ENCODE measurements around the gene CPED1. TPM values are rescaled to one million over a fixed set of nuclear protein-coding genes. Genes with fewer than 3 reads are reported as not detected.
"Not testable (repeated sequence)": the region's sequence is repeated elsewhere in the genome, so short reads cannot be mapped to it uniquely, and the experiment has no call there.

The CPED1 gene
- total and polyA plus RNA-seq, 2 donors (not counting 1 experiment from before 2014, with no cell fraction given) = 70.2 to 196 TPM

DNA sequence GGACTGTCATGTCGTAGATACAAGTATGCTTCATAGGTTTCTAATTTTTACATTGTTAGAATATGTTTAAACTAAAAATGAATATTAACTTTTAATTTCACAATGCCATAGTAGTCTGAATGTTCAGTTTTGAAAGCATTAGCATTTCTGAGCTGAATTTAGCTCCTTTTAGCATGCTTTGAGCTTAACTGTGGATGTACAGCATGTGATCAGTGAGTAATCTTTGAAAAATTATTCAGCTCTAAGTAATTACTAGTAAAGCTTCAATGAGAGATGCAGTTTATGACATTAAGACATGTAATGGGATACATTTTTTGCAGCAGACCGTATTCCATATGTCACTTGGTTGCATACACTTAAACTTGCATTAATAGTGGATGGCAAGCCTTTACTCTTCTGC is 226.1 kb downstream of the CPED1 start:
- H3K27me3 ChIP-seq (ENCODE audit: control insufficient read depth, insufficient read depth, low read length) = no peaks in the 10 kb centered on the region
- no peak overlapping the region for H3K9ac ChIP-seq (ENCODE audit: insufficient read depth, low read length)
- no peaks in the 10 kb centered on the region for H4K20me1 ChIP-seq (ENCODE audit: control insufficient read depth, extremely low read depth, insufficient read depth, low read length)
- no peaks in the 10 kb centered on the region for H3K4me1 ChIP-seq (ENCODE audit: control insufficient read depth, extremely low read depth, insufficient read depth, low read length)
- no peak overlapping the region for H2AFZ ChIP-seq (ENCODE audit: low read length)
- TF ChIP-seq, protein P1, sequence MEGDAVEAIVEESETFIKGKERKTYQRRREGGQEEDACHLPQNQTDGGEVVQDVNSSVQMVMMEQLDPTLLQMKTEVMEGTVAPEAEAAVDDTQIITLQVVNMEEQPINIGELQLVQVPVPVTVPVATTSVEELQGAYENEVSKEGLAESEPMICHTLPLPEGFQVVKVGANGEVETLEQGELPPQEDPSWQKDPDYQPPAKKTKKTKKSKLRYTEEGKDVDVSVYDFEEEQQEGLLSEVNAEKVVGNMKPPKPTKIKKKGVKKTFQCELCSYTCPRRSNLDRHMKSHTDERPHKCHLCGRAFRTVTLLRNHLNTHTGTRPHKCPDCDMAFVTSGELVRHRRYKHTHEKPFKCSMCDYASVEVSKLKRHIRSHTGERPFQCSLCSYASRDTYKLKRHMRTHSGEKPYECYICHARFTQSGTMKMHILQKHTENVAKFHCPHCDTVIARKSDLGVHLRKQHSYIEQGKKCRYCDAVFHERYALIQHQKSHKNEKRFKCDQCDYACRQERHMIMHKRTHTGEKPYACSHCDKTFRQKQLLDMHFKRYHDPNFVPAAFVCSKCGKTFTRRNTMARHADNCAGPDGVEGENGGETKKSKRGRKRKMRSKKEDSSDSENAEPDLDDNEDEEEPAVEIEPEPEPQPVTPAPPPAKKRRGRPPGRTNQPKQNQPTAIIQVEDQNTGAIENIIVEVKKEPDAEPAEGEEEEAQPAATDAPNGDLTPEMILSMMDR (conservative IDR thresholded peaks at IDR 0.05 in 1 of 2, IDR thresholded peaks at IDR 0.05 in 1 of 2; ENCODE audit: low read depth in 1 of 2, low read length in 2 of 2) = no peak
- TF ChIP-seq EZH2 (IDR thresholded peaks at IDR 0.05; ENCODE audit: low read length, missing control alignments) = no peak
- peak in 1 of 2 donors; percentile 30 for DNase-seq (ENCODE audit: low read depth in 2 of 2)
- H3K27ac ChIP-seq (ENCODE audit: insufficient read depth, low read length) = no peak overlapping the region
- no peaks in the 10 kb centered on the region for H3K79me2 ChIP-seq (ENCODE audit: control insufficient read depth, insufficient read depth, low read length)
- H3K4me3 ChIP-seq (replicated peaks in 1 of 4; ENCODE audit: control extremely low read depth in 1 of 4, insufficient read depth in 1 of 4, low read depth in 3 of 4, low read length in 4 of 4) = no peak overlapping the region
- H3K4me2 ChIP-seq (ENCODE audit: extremely low read depth, insufficient read depth, low read length) = no peak overlapping the region
- no peaks in the 10 kb centered on the region for H3K36me3 ChIP-seq (ENCODE audit: control insufficient read depth, insufficient read depth, low read length)
- H3K9me3 ChIP-seq (ENCODE audit: control insufficient read depth, insufficient read depth, low read depth, low read length) = no peaks in the 10 kb centered on the region

DNA sequence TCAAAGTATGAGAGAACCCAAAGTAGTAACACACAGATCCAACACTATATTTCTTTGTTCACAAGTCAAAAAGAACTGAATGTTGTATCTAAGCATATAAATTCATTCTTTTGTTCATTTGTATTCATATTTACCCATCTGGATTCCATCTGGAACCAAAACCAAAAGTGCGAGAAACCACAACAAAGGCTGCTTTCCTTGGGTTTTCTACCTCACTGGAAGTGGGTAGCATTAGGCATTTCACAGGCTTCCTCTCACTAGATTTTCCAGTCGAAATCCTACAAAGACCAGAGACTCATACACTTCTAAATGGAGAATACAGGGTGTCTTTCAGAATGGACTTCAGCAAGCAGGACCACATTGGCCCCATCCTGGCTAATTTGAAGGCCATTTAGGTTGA is 230.5 kb downstream of the CPED1 start:
- Histone ChIP-seq H3K9ac (ENCODE audit: insufficient read depth, low read length) (no peak overlapping the region), H3K79me2 (ENCODE audit: control insufficient read depth, insufficient read depth, low read length) (no peaks in the 10 kb centered on the region), H3K27ac (ENCODE audit: insufficient read depth, low read length) (no peak overlapping the region), H3K4me3 (replicated peaks in 1 of 4; ENCODE audit: control extremely low read depth in 1 of 4, insufficient read depth in 1 of 4, low read depth in 3 of 4, low read length in 4 of 4) (no peak overlapping the region), H2AFZ (ENCODE audit: low read length) (no peak overlapping the region), H3K36me3 (ENCODE audit: control insufficient read depth, insufficient read depth, low read length) (no peaks in the 10 kb centered on the region), H3K27me3 (ENCODE audit: control insufficient read depth, insufficient read depth, low read length) (no peaks in the 10 kb centered on the region), H4K20me1 (ENCODE audit: control insufficient read depth, extremely low read depth, insufficient read depth, low read length) (no peaks in the 10 kb centered on the region), H3K9me3 (ENCODE audit: control insufficient read depth, insufficient read depth, low read depth, low read length) (no peaks in the 10 kb centered on the region), H3K4me2 (ENCODE audit: extremely low read depth, insufficient read depth, low read length) (no peak overlapping the region), H3K4me1 (ENCODE audit: control insufficient read depth, extremely low read depth, insufficient read depth, low read length) (no peaks in the 10 kb centered on the region)
- peak in 1 of 2 donors; percentile 24 for DNase-seq (ENCODE audit: low read depth in 2 of 2)
- TF ChIP-seq, protein P1 (conservative IDR thresholded peaks at IDR 0.05 in 1 of 2, IDR thresholded peaks at IDR 0.05 in 1 of 2; ENCODE audit: low read depth in 1 of 2, low read length in 2 of 2) = no peak
- TF ChIP-seq EZH2 (IDR thresholded peaks at IDR 0.05; ENCODE audit: low read length, missing control alignments) = no peak

DNA sequence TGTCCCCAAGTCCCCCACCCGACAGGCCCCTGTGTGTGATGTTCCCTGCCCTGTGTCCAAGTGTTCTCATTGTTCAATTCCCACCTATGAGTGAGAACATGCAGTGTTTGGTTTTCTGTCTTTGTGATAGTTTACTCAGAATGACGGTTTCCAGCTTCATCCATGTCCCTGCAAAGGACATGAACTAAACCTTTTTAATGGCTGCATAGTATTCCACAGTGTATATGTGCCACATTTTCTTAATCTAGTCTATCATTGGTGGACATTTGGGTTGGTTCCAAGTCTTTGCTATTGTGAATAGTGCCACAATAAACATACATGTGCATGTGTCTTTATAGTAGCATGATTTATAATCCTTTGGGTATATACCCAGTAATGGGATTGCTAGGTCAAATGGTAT is 232.6 kb downstream of the CPED1 start:
- H3K27me3 ChIP-seq (ENCODE audit: control insufficient read depth, insufficient read depth, low read length); H3K27ac ChIP-seq (ENCODE audit: insufficient read depth, low read length); H3K4me3 ChIP-seq (replicated peaks in 1 of 4; ENCODE audit: control extremely low read depth in 1 of 4, insufficient read depth in 1 of 4, low read depth in 3 of 4, low read length in 4 of 4); H2AFZ ChIP-seq (ENCODE audit: low read length); DNase-seq (ENCODE audit: low read depth in 2 of 2); H3K9ac ChIP-seq (ENCODE audit: insufficient read depth, low read length); H3K9me3 ChIP-seq (ENCODE audit: control insufficient read depth, insufficient read depth, low read depth, low read length); H3K4me1 ChIP-seq (ENCODE audit: control insufficient read depth, extremely low read depth, insufficient read depth, low read length); H3K79me2 ChIP-seq (ENCODE audit: control insufficient read depth, insufficient read depth, low read length); H3K4me2 ChIP-seq (ENCODE audit: extremely low read depth, insufficient read depth, low read length); H3K36me3 ChIP-seq (ENCODE audit: control insufficient read depth, insufficient read depth, low read length); H4K20me1 ChIP-seq (ENCODE audit: control insufficient read depth, extremely low read depth, insufficient read depth, low read length): not testable (repeated sequence)

Measured in fibroblast of lung (primary cell).